Stimulated activated CD8-positive, alpha-beta memory T cell treated with anti-CD3 and anti-CD28 coated beads, Interleukin-7, amount 100 ng/mL, for 4 hours (primary cell): ENCODE data around the gene TMEM52.
A peak's percentile ranks its signal among the peaks of the same experiment; 100 is the strongest.
"Not testable (repeated sequence)": the region's sequence is repeated elsewhere in the genome, so short reads cannot be mapped to it uniquely, and the experiment has no call there.

Experiments used
- DNase-seq, 2 donors: peaks; one replicate each; pipeline ENCODE4 v3.0.0-alpha.2; 2020; ENCODE audit warnings: low read depth in 2 of 2

The TMEM52 gene

DNA sequence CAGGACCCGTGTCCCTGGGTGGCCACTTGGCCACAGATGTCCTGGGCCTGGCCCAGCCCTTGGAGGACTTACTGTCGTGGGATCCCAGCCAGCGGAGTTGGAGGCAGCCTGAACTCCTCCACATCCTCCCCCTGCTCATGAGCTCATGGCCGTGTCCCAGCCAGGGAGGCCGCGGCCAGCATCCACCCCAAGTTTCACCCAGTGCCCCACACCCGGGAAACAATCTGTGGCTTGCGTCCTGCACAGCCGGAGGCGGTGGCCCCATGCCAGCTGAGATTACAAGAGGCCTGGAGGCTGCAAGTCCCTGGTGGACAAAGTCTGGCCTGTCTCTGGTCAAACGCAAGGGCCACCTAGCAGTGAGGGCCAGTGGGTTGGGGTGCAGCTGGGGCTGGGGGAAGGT lies 27.5 kb upstream of the TMEM52 start:
- DNase-seq, result no peak

DNA sequence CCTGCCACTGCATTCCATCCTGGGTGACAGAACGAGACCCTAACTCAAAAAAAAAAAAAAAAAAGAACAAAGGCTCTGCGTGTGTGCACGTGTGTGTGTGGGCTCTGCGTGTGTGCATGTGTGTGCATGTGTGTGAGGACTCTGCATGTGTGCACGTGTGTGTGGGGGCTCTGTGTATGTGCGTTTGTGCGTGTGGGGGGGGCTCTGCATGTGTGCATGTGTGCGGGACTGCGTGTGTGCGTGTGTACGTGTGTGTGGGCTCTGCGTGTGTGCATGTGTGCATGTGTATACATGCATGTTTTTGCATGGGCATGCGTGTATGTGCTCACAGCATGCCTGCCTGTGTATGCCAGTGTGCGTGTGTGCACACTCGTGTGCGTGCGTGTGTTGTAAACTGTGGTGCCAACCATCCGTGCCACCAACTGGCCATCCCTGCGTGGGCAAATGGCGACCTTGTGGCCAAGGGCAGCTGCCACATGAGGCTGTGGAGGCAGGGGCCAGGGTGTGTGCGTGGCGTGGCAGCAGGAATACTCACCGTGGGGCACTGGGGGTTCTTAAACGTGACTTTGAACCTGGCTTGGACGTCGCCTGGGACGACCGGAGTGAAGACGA lies 26.8 kb upstream of the TMEM52 start:
- no peak for DNase-seq

DNA sequence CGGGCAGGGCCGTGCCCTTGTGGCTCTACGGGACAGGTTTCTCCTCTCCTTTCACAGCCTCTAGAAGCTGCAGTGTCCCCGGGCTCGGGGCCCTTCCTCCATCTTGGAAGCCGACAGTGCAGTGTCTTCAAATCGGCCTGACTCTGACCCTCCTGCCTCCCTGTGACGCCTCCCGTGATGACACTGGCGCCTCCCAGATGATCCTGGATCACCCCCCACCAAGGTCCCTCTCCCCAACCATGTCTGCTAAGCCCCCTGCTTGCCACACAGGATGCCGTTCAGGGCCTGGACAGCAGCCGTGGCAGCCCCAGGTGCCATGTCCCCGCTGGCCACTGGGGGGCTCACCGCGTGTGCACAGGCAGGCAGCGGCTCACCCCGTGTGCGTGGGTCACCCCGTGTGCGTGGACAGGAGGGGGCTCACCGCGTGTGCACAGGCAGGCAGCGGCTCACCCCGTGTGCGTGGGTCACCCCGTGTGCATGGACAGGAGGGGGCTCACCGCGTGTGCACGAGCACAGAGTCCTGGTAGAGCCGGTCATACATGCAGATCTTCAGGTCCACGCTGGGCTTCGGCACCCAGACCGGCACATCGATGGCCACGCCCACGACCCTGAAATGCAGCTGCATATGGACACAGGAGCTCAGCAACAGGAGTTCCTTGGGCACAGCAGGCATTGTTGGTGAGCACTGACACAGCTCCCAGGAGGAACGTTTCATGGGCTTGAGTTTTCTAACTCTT lies 24.9 kb upstream of the TMEM52 start:
- peak; percentile 19 to 43 for DNase-seq

DNA sequence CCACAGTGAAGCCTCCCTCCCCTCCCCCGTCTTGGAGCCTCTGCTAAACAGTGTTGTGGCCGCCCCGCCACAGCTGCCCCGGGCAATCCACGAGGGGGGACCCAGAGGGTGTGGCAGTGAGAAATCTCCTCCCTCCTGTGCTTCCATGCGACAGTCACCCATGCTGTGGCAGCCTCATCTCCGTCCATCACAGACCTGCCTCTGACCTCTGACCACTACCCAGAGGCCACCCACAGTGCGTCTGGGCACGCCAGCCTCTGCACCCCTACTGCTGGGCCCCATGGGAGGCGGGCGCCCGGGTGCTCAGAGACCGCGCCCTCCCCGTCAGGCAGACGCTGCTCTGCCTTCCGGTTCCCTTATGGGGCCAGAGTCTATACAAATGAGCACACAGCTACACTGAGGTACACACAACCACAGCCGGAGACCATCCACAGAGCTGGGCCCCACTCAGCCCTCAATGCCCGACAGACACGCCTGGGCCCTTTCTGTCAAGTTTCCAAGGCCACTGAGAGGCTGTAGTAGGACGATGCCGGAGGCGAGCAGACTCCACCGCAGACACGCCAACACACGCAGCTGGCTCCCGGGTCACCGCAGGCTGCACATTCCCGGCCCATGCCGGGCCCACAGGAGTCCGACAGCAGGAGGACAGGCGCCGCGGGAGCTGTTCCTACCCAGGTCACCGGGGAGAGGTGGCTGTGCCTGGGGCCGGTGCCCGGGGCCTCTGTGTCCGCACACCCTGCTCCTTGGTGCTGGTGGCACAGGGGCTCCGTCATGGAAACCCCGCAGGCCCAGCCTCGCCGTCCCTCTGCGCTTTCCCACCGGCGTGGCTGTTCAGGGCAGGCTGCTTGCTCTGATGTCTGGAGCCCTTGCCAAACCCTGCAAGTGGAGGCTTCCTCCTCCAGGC lies 23.9 kb upstream of the TMEM52 start:
- no peak for DNase-seq

DNA sequence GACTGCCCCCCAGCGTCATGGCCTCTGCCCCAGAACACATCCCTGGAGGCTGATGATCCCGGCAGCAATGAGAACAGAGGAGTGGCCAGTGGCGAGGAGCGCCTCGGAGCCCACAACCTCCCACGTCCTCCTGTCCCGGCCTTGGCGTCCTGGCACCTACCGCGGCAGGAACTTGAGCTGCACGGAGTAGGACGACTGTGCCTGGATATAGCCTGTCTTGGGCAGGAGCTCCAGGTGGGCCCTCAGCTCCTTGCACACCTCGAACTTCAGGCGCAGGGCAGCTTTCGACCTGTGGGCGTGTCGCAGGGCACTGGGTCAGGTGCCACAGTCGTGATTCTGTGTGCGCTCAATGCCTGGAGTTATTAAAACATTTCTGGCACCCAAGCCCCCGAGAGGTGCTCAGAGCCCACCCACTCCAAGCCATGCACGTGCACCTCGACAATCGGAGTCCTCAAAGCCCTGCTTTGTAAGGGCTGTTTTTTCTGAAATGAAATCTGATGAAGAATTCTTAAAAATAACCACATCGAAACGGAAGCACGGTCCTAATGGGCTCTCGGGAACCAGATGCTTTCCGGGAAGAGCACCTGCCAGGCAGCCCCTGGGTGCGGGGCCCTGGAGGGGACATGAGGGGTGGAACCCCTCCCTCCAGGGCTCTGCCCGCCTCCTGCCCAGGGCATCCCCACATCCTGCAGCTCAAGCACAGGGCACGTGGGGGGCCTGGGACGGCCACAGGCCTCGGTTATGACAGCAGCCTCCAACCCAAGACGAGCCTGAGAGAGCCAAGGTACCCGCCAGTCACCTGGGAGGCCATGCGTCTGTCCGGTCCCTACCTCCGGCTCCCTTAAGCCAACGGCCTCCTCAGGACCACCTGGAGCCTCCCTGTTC lies 23.0 kb upstream of the TMEM52 start:
- DNase-seq, result no peak

DNA sequence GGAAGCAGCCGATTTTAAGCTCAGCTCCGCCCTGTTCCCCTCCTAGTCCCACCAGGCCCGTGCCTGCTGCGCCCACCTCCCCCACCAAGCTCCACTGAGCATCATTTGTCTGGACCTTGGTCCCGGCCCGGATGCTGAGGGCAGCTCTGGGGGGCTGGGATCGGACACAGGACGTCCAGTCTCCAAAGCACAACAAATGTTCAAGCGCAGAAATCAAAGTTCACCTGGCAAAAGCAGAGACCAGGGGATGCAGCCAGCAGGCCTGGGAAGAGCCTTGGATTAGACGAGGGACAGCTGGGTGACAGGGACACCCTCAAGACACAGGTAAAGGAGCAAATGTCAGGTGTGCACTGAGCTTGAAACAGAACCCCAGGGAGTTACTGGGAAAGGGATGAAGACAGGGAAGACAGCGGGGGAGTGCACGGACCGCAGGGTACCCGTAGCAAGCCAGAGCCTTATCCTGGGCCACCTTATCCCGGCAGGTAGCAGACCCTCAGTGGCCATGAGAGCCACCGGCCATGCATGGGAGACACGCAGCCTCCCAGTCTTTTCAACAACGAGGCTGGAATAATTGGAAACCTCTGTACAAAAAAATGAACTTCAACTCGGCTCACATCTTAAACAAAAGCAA lies 22.2 kb upstream of the TMEM52 start:
- DNase-seq, result no peak

DNA sequence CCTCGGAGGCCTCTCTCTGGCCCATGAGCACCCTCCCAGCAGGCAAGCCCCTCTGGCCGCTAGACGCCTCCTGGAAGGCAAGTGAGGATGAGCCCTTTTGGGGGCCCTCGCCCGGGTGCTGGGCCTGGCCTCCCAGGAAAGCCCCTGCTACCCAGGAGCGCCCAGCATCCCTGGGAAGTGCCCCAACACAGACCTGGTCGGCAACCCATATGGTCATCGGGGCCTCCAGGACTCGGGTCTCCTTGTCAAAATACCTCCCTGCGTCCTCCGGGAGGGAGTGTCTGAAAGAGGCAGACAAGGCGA lies 21.0 kb upstream of the TMEM52 start:
- DNase-seq, result no peak

DNA sequence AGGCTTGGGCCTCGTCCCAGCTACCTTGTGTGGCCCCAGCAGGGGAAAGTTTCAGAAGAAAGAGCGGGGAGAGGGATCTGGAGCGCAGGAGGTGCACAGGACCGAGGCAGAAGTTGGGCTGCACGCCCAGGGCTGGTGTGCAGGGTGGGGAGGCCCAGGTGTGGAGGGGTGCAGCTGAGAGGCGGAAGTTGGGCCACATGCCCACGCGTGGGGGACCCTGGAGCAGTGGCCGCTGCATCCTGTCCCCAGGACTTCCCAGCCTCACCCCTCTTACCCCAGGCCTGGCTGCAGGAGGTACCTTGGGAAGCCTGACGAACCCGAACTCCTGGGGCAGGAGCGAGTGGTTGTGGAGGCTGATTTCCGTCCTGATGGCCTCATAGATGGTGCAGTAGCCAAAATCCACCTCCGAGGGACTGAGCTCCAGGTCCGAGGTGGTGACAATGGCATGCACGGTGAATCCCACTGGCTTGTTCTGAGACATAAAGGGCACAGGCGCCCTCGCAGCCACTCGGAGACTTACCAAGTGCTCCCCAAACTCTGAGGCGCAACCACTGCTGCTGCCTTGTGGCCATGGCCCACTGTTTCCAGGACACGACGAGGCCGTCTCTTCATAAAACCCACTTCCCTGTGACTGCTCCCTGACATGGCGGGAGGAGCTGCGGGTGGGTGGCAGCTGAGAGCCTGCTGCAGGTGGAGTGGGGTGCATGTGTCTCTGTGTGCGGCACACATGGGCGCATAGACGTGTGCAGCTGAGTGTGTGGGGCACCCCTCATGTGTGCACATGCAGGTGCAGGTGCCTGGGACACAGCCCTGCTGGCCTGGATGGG lies 20.4 kb upstream of the TMEM52 start:
- DNase-seq, result no peak

DNA sequence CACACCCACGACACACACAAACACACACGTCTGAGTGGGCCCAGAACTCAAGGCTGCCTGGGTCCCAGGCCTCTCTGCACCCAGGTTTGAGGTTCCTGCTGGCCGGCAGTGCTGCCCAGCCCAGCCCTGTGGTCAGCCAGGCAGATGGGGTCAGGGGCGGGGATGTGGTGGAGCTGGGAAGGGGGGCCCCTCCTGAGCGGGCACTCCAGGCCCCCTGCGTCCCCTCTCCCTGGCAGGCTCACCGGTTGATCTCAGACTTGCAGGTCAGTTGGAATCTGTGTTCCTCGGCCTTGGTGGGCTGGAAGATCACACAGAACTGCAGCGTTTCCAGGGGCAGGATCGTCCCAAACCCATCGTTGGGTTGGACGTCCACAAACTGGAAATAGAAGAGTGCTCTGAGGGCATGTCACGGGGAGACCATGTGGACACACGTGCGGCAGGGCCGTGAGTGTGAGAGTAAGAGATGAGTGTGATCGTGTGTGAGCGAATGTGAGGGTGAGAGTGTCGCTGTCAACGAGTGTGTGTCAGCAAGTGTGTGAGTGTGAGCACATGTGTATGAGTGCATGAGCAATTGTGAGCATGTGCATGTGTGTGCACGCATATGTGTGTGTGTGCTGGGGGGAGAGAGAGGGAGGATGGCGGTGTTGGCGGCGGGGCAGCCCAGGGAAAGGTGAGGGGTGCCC lies 19.7 kb upstream of the TMEM52 start:
- DNase-seq, result no peak

DNA sequence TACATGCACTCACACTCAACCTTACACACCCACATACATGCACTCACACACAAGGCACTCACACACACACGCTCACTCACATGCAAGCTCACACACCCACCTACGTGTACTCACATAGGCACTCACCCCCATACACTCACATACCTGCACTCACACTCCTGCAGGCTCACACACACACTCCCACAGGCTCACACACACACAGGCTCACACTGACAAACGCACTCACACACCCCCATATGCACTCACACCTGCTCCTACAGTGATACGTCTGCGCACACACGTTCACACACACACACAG lies 19.1 kb upstream of the TMEM52 start:
- DNase-seq, result no peak

DNA sequence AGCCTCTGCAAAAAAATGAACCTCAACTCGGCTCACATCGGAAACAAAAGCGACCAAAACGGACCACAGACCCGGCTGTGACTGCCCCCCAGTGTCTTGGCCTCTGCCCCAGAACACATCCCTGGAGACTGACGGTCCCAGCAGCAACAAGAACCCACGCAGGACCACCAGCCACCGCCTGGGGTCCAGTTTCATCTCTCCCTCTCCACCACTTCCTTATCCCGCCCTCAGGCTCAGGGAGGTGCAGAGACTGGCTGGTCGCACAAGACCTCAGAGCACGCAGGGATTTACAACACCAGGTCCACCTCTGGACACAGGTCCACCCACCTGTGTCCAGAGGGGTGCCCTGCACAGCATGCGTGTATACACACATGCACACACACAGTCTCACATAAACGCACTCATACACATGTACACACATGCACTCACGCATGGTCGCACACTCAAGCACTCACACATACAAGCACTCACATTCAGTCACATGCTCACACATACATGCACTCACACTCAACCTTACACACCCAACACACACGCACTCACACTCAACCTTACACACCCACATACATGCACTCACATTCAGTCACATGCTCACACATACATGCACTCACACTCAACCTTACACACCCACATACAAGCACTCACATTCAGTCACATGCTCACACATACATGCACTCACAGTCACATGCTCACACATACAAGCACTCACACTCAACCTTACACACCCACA lies 18.6 kb upstream of the TMEM52 start:
- no peak for DNase-seq

DNA sequence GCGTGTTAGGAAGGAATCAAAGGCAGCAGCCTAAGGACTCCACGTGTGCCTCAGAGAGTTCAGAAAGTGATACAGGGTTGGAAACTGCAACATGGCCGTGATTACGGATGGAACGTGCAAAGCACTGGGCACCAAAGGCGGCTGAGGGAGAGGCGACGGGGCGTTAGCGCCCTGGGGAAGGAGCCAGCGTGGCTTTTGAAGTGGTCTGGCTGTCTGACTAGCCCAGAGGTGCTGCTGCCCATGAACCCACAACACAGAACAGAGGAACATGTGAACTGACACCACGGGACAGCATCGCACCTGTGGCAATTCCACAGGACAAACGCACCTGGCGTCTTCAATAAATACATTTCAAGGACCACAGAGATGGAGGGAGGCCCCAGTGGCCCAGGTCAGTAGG lies 18.0 kb upstream of the TMEM52 start:
- no peak for DNase-seq

DNA sequence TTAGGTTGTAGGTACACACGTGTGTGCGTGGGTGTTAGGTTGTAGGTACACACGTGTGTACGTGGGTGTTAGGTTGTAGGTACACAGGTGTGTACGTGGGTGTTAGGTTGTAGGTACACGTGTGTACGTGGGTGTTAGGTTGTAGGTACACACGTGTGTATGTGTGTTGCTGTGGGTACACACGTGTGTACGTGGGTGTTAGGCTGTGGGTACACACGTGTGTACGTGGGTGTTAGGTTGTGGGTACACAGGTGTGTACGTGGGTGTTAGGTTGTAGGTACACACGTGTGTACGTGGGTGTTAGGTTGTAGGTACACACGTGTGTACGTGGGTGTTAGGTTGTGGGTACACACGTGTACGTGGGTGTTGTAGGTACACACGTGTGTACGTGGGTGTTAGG lies 15.8 kb upstream of the TMEM52 start:
- DNase-seq, result not testable (repeated sequence)

DNA sequence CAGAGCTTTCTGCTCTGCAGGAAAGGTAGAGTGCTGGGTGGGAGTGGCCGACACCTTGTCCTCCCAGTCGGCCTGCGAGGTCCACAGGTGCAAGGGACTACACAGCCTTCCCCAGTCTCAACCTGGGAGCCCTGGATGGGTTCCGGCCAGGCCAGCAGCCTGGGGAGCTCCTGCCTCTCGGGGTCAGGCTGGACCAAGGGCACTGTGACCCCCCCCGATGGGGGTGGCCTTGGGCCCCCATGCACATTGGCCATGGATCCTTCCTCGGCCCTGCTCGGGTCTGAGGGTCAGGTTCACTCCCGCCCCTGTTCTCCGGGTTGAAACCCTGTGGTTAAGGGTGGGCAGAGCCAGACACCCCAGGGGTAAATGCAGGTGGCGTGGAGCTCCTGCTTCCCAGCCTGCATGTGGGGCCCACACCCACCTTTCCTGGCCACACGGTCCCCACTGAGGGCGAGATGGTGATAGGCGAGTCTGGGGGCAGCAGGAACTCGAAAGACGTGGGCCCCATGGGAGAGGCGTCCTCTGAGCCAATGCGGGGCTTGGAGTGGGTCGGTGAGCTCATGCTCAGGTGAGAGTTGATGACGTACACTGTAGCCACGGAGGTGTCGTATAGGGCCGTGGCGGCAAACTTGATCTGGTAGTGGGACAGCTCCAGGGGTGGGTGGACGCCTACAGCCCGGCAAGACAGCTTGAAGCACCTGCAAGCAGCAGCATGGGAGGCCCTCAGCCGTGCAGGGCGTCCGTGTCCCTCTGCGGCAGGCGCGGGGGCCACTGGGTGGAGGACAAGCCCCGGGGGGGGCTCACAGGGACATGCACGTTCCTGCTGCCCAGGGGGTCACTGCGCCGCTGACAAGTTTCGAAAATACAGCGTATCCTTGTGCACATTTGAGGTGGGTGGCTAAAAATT lies 10.8 kb upstream of the TMEM52 start:
- DNase-seq, result no peak

DNA sequence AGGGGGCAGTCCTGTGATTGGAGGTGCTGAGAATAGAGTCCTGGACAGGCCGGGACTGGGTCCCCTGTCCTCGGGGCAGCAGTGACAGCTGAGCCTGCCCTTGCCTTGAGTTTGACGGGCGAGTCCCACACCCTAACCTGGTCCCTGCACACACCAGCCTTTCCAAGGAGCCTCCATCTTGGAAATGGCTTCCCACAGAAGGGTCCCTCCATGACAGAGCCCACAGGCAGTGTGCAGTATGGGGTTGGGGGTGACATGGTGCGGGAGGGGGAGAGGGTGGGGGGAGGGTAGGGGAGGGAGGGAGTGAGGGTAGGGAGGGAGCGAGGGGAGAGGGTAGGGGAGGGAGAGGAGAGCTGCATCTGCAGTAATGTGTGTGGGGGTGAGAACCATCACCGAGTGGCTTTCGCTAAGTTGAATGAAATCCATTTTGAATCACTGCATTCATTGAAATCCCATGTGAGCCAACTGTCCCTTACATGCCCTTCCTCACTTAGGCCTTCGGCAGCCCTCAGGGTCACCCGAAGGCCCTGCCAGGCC lies 10.1 kb upstream of the TMEM52 start:
- no peak for DNase-seq

DNA sequence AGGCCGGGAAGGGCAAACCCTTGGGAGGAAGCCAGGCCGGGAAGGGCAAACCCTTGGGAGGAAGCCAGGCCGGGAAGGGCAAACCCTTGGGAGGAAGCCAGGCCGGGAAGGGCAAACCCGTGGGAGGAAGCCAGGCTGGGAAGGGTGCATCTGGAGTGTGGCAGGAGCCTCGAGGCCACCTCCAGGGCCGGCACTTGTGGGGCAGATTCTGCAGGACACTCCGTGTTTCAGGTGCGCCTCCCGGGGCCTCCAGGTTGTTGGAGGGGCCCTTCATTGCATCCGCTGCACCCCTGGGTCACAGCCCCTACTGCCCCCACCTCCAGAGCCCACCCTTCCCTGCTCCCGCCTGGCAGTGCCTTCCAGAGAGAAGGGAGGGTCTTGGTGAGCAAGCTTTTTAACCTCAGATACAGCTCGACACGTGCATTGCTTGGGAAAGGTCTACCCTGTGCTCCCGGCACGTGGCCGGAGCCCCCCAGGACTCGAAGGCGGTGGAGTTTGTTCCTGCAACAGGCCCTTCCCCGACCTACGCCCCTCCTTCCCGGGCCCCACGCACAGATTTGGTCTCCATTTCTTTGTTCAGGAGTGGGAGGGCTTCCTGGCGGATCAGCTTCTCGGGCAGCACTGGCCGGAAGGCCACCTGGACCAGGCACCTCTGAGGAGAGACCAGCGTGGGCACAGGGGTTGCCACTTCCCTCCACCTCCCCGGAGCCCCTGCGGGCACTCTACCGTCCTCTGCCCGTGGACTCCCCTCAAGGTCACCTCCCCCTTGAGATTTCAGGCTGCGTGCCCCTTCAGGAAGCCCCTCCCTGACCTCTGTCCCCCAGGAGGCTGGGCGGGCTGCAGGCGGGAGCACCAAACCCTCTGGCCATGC lies 9.4 kb upstream of the TMEM52 start:
- no peak for DNase-seq

DNA sequence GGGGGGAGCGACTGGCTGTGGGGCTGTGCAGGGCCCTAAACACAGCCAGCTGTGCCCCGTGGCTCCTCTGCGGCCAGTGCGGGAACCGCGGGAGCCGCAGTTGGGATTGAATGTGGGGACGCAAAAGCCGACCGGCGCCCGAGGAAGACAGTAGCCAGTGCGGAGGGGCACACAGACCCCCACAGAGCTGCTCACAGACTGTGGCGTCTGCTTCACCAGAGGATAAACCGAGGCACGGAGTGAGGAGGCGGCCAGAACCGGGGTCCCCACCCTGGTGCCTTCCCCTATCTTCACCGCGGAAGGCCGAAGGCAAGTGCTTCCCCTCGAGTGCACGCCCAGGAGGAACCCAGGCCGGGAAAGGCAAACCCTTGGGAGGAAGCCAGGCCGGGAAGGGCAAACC lies 8.7 kb upstream of the TMEM52 start:
- DNase-seq, result no peak
